A549 (cell line): Measurements from ENCODE around the gene RAPGEF2. TPM values are rescaled to one million over a fixed set of nuclear protein-coding genes. Genes with fewer than 3 reads are reported as not detected.
"Not testable (repeated sequence)": the region's sequence is repeated elsewhere in the genome, so short reads cannot be mapped to it uniquely, and the experiment has no call there.

ENCODE experiments used
- ATAC-seq, 2 experiments: fragments of 200-7000 bp in 1 of 2; fragments of >200 bp in 1 of 2; cut with Nextera tagmentation in 1 of 2; cut with Tn5 transposase in 1 of 2; 3 replicates each; pipeline versions ENCODE4 v1.8.0 to v1.9.1; 2018 to 2020; ENCODE audit warnings: mild to moderate bottlenecking in 1 of 2, moderate library complexity in 1 of 2
- CTCF ChIA-PET: fragments of 300-600 bp; sonication (Branson Sonifier 250); formaldehyde crosslinking; extraction: SDS; loops from one replicate; lab custom pipeline; 2021; ENCODE audit warnings: antibody characterized with exemption, inconsistent platforms; lab: Yijun Ruan, JAX
- POLR2A ChIA-PET: fragments of 350-600 bp; formaldehyde crosslinking; extraction: SDS; loops from one replicate; lab custom pipeline; 2021; ENCODE audit warnings: antibody characterized with exemption, inconsistent platforms; lab: Yijun Ruan, JAX
- DNase-seq, 2 experiments: peaks; one replicate each; pipeline versions ENCODE4 v3.0.0 to v3.0.0-alpha.2; 2011 to 2016; ENCODE audit warnings: low read depth in 1 of 2, low spot score in 1 of 2
- FAIRE-seq: peaks from 2 replicates; lab custom pipeline; 2011; peaks lifted over from hg19 to GRCh38; lab: Jason Lieb, UNC
- H3K27ac ChIP-seq, 2 experiments: fragments of >200 bp; sonication (Bioruptor Twin); formaldehyde crosslinking; 3 replicates each; pipeline ENCODE4 v1.5.1; 2016 to 2017
- H3K4me1 ChIP-seq: fragments of >200 bp; sonication (Bioruptor Twin); formaldehyde crosslinking; 3 replicates; pipeline ENCODE4 v1.6.1; 2016
- H3K4me2 ChIP-seq: fragments of >200 bp; sonication (Bioruptor Twin); formaldehyde crosslinking; 3 replicates; pipeline ENCODE4 v1.6.1; 2016
- H3K4me3 ChIP-seq: fragments of >200 bp; sonication (Bioruptor Twin); formaldehyde crosslinking; 3 replicates; pipeline ENCODE4 v1.5.1; 2016
- H3K9me3 ChIP-seq: fragments of >200 bp; sonication (Bioruptor Twin); formaldehyde crosslinking; 3 replicates; pipeline ENCODE4 v1.6.1; 2016
- ATOH8 ChIP-seq: fragments of 250-450 bp; sonication (Bioruptor Pico); IDR thresholded peaks from 2 replicates; pipeline ENCODE4 v1.5.0; 2020; ENCODE audit warnings: low read depth, mild to moderate bottlenecking, moderate library complexity
- EHMT2 ChIP-seq: fragments of 200-600 bp; sonication (generic); IDR thresholded peaks from 2 replicates; pipeline ENCODE4 v1.6.1; 2016; ENCODE audit warnings: antibody characterized with exemption, low read depth, mild to moderate bottlenecking, moderate library complexity
- EP300 ChIP-seq, 2 experiments: fragments of >200 bp; sonication (Bioruptor Twin); formaldehyde crosslinking; IDR thresholded peaks; 2 replicates in 1 of 2; 3 replicates in 1 of 2; pipeline ENCODE4 v1.6.1; 2016 to 2017
- FOSB ChIP-seq: fragments of 250-450 bp; sonication (Bioruptor Pico); IDR thresholded peaks from 2 replicates; pipeline ENCODE4 v1.5.0; 2020; ENCODE audit warnings: mild to moderate bottlenecking, moderate library complexity
- FOSL2 ChIP-seq, 2 experiments: fragments of 450-650 bp in 1 of 2; fragments of >200 bp in 1 of 2; sonication (Bioruptor Twin) in 1 of 2; formaldehyde crosslinking; IDR thresholded peaks; 2 replicates each; pipeline versions ENCODE4 v1.5.0 to v1.6.1; 2016 to 2020; ENCODE audit warnings: mild to moderate bottlenecking in 1 of 2, moderate library complexity in 1 of 2
- HDAC2 ChIP-seq: fragments of 200-600 bp; sonication (generic); IDR thresholded peaks from 2 replicates; pipeline ENCODE4 v1.6.1; 2016
- HES2 ChIP-seq: fragments of >200 bp; sonication (Bioruptor Twin); formaldehyde crosslinking; IDR thresholded peaks from 2 replicates; pipeline ENCODE4 v1.6.1; 2016
- HEYL ChIP-seq: fragments of 250-450 bp; sonication (Bioruptor Pico); IDR thresholded peaks from 2 replicates; pipeline ENCODE4 v1.8.0; 2021; ENCODE audit warnings: mild to moderate bottlenecking, moderate library complexity
- HOXB13 ChIP-seq: fragments of 250-450 bp; sonication (Bioruptor Pico); IDR thresholded peaks from 2 replicates; pipeline ENCODE4 v1.5.0; 2020; ENCODE audit warnings: low read depth, mild to moderate bottlenecking, moderate library complexity
- HOXB5 ChIP-seq: fragments of 250-450 bp; sonication (Bioruptor Pico); IDR thresholded peaks from 2 replicates; pipeline ENCODE4 v1.5.0; 2020; ENCODE audit warnings: mild to moderate bottlenecking, moderate library complexity
- KDM1A ChIP-seq: fragments of 200-600 bp; sonication (generic); IDR thresholded peaks from 2 replicates; pipeline ENCODE4 v1.6.1; 2016; ENCODE audit warnings: low read depth, mild to moderate bottlenecking
- KDM5A ChIP-seq: fragments of 200-600 bp; sonication (generic); IDR thresholded peaks from 2 replicates; pipeline ENCODE4 v1.6.1; 2016; ENCODE audit warnings: antibody characterized with exemption, mild to moderate bottlenecking
- MAFK ChIP-seq: fragments of 450-650 bp; IDR thresholded peaks from 2 replicates; pipeline ENCODE4 v1.6.1; 2014; ENCODE audit not compliant: partially characterized antibody
- MAZ ChIP-seq: fragments of 150-350 bp; IDR thresholded peaks from 2 replicates; pipeline ENCODE4 v1.6.1; 2014; ENCODE audit warnings: antibody characterized with exemption, low read depth, low read length, borderline replicate concordance
- MYC ChIP-seq: IDR thresholded peaks from 2 replicates; pipeline ENCODE4 v1.6.1; 2012; ENCODE audit warnings: mild to moderate bottlenecking, inconsistent platforms, low read length, improper control_type of control experiment, borderline replicate concordance
- NFE2L2 ChIP-seq: fragments of 150-350 bp; conservative IDR thresholded peaks from 2 replicates; pipeline ENCODE4 v1.6.1; 2014; ENCODE audit warnings: low read length
- NPAS2 ChIP-seq: fragments of 250-450 bp; sonication (Bioruptor Pico); IDR thresholded peaks from 2 replicates; pipeline ENCODE4 v1.8.0; 2022; ENCODE audit warnings: mild to moderate bottlenecking, moderate library complexity, borderline replicate concordance
- POLR2A ChIP-seq: IDR thresholded peaks from 2 replicates; pipeline ENCODE4 v1.6.1; 2012; ENCODE audit warnings: mild to moderate bottlenecking, low read length
- RARB ChIP-seq: fragments of 250-450 bp; sonication (Bioruptor Pico); IDR thresholded peaks from 2 replicates; pipeline ENCODE4 v1.8.0; 2021; ENCODE audit warnings: mild to moderate bottlenecking, moderate library complexity
- RCOR1 ChIP-seq: fragments of 150-350 bp; IDR thresholded peaks from 2 replicates; pipeline ENCODE4 v1.6.1; 2014; ENCODE audit warnings: antibody characterized with exemption, low read length, low read depth
- RFX5 ChIP-seq: fragments of 450-650 bp; IDR thresholded peaks from 2 replicates; pipeline ENCODE4 v1.7.1; 2014; ENCODE audit warnings: antibody characterized with exemption, mild to moderate bottlenecking, moderate library complexity
- SREBF2 ChIP-seq: fragments of 450-650 bp; IDR thresholded peaks from 2 replicates; pipeline ENCODE4 v1.6.1; 2014; ENCODE audit warnings: mild to moderate bottlenecking, moderate library complexity
- TP53 ChIP-seq: fragments of 250-450 bp; sonication (Bioruptor Pico); IDR thresholded peaks from 2 replicates; pipeline ENCODE4 v1.5.0; 2021; ENCODE audit warnings: mild to moderate bottlenecking, moderate library complexity
- ZFP36 ChIP-seq: fragments of 450-650 bp; IDR thresholded peaks from 2 replicates; pipeline ENCODE4 v1.6.1; 2014; ENCODE audit warnings: borderline replicate concordance; ENCODE audit not compliant: partially characterized antibody
- ZNF302 ChIP-seq: fragments of 250-450 bp; sonication (Bioruptor Pico); IDR thresholded peaks from 2 replicates; pipeline ENCODE4 v1.9.0; 2021; ENCODE audit warnings: inconsistent platforms, mild to moderate bottlenecking, moderate library complexity
- WGBS: methylation state at CpG from one replicate; pipeline ENCODE4 v1.1.6; 2017; ENCODE audit errors: missing lambda C conversion rate; 5-methylcytosine and 5-hydroxymethylcytosine counted together
- polyA plus RNA-seq, 4 experiments: library from polyadenylated mRNA; depleted of rRNA in 3 of 4; stranded (reverse); fragments of >200 nt; fragmentation: RNase III in 1 of 4; extraction: RNeasy Plus Mini Kit Qiagen cat#74134 plus additional on column Dnase treatment in 1 of 4; gene quantifications; 2 replicates in 3 of 4; 3 replicates in 1 of 4; pipeline ENCODE4 v1.2.3, GENCODE V29; 2011 to 2017
- TF ChIP-seq, protein P1 (sequence below): fragments of >200 bp; sonication (Bioruptor Twin); formaldehyde crosslinking; IDR thresholded peaks from 3 replicates; pipeline ENCODE4 v1.6.1; 2016
- TF ChIP-seq, protein P2 (sequence below): fragments of 200-600 bp; sonication (generic); IDR thresholded peaks from 2 replicates; pipeline ENCODE4 v1.6.1; 2016; ENCODE audit warnings: antibody characterized with exemption, mild to moderate bottlenecking, moderate library complexity
- TF ChIP-seq, protein P3 (sequence below): IDR thresholded peaks from 2 replicates; pipeline ENCODE4 v1.6.1; 2012; ENCODE audit warnings: low read depth, borderline replicate concordance

The RAPGEF2 gene
- polyA plus RNA-seq, 2 of the 4 experiments (the other 2 are of a cell fraction): 10.7 to 31.8 TPM

GRCh38 chr4:159251580-159251979, 148.7 kb downstream of the RAPGEF2 start:
- H3K4me2 ChIP-seq, DNase-seq, H3K4me3 ChIP-seq, H3K27ac ChIP-seq, ATAC-seq, H3K9me3 ChIP-seq, POLR2A ChIA-PET, FAIRE-seq: not testable (repeated sequence)
- CTCF ChIA-PET: interaction anchor here (1.5 kb wide), 1 partner anchor 48 kb away, joined by 3 read pairs; no protein-coding TSS in a partner anchor
- H3K4me1 ChIP-seq: peaks cover 11% of the 10 kb centered on the region; the same call in 2 of the 3 replicates
- WGBS: 95% methylated on average over 14 of the region's 14 CpGs

DNA sequence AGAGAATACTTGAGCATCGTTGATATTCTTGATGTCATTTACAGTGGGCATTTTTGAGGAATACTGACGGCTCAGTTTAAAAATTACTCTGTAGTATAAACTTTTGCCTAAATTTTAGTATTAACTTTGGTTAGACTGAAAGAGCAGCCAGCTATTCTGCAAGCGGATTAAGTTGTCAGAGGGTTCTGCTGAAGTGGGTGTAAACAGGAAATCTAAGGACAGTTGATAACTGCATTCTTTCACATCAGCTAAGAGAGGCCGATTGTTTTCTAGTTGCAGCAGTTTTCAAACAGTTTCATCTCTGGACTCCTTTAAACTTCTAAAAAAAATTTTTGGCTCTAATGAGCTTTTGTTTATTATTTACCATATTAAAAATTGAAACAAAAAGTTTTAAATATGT, 149.6 kb downstream of the RAPGEF2 start:
- no peak for FAIRE-seq
- H3K4me2 ChIP-seq: no peak overlapping the region
- CTCF ChIA-PET: interaction anchor here (1.0 to 1.5 kb wide), 2 partner anchors 49 to 50 kb away, joined by 3 read pairs; no protein-coding TSS in a partner anchor
- POLR2A ChIA-PET: no interaction called here
- H3K4me3 ChIP-seq: no peak overlapping the region
- DNase-seq: no peak
- H3K27ac ChIP-seq: no peak overlapping the region
- ATAC-seq: no peak
- no peaks in the 10 kb centered on the region for H3K9me3 ChIP-seq
- WGBS: 93% methylated on average over 4 of the region's 4 CpGs
- TF ChIP-seq RFX5: no peak
- no peak for TF ChIP-seq MAFK
- no peak for TF ChIP-seq HDAC2
- no peak for TF ChIP-seq MYC
- TF ChIP-seq ZNF302 (CRISPR knock-in tag): no peak
- no peak for TF ChIP-seq FOSL2 (IDR thresholded peaks at IDR 0.05)
- TF ChIP-seq FOSL2 (CRISPR knock-in tag; IDR thresholded peaks at IDR 0.05): no peak
- TF ChIP-seq, protein P1, sequence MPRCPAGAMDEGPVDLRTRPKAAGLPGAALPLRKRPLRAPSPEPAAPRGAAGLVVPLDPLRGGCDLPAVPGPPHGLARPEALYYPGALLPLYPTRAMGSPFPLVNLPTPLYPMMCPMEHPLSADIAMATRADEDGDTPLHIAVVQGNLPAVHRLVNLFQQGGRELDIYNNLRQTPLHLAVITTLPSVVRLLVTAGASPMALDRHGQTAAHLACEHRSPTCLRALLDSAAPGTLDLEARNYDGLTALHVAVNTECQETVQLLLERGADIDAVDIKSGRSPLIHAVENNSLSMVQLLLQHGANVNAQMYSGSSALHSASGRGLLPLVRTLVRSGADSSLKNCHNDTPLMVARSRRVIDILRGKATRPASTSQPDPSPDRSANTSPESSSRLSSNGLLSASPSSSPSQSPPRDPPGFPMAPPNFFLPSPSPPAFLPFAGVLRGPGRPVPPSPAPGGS: no peak
- TF ChIP-seq EHMT2: no peak
- no peak for TF ChIP-seq HEYL (CRISPR knock-in tag)
- TF ChIP-seq KDM5A: no peak
- no peak for TF ChIP-seq TP53
- TF ChIP-seq KDM1A: no peak
- TF ChIP-seq HOXB5 (CRISPR knock-in tag): no peak
- no peak for TF ChIP-seq MAZ
- TF ChIP-seq HOXB13 (CRISPR knock-in tag): no peak
- no peak for TF ChIP-seq NPAS2 (CRISPR knock-in tag)
- TF ChIP-seq FOSB (CRISPR knock-in tag): no peak
- H3K4me1 ChIP-seq: peaks cover 11% of the 10 kb centered on the region; the same call in 2 of the 3 replicates

DNA sequence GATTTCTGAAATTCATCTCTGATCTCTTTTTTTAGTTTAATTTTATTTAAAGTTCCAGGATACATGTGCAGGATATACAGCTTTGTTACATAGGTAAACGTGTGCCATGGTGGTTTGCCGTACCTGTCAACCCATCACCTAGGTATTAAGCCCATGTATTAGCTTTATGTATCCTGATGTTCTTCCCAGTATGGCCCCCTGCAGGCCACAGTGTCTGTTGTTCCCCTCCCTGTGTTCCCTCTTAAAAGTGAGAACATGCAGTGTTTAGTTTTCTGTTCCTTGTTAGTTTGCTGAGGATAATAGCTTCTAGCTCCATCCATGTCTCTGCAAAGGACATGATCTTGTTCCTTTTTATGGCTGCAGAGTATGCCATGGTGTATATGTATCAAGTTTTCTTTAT, 153.2 kb downstream of the RAPGEF2 start:
- DNase-seq: no peak
- no peak for ATAC-seq
- no peak for FAIRE-seq
- no peaks in the 10 kb centered on the region for H3K4me1 ChIP-seq
- no peak overlapping the region for H3K4me2 ChIP-seq
- ChIA-PET POLR2A (no interaction called here), CTCF (no interaction called here)
- H3K27ac ChIP-seq: no peak overlapping the region
- no peaks in the 10 kb centered on the region for H3K9me3 ChIP-seq
- no peak overlapping the region for H3K4me3 ChIP-seq
- WGBS: 87% methylated on average over 2 of the region's 2 CpGs
- TF ChIP-seq SREBF2 (no peak), RCOR1 (no peak), RFX5 (no peak), HES2 (no peak), EHMT2 (no peak), ATOH8 (CRISPR knock-in tag) (no peak), MAZ (no peak), EP300 (IDR thresholded peaks at IDR 0.05) (no peak), POLR2A (no peak), ZFP36 (no peak), NFE2L2 (no peak), RARB (CRISPR knock-in tag) (no peak), FOSB (CRISPR knock-in tag) (no peak)
- TF ChIP-seq, protein P2, sequence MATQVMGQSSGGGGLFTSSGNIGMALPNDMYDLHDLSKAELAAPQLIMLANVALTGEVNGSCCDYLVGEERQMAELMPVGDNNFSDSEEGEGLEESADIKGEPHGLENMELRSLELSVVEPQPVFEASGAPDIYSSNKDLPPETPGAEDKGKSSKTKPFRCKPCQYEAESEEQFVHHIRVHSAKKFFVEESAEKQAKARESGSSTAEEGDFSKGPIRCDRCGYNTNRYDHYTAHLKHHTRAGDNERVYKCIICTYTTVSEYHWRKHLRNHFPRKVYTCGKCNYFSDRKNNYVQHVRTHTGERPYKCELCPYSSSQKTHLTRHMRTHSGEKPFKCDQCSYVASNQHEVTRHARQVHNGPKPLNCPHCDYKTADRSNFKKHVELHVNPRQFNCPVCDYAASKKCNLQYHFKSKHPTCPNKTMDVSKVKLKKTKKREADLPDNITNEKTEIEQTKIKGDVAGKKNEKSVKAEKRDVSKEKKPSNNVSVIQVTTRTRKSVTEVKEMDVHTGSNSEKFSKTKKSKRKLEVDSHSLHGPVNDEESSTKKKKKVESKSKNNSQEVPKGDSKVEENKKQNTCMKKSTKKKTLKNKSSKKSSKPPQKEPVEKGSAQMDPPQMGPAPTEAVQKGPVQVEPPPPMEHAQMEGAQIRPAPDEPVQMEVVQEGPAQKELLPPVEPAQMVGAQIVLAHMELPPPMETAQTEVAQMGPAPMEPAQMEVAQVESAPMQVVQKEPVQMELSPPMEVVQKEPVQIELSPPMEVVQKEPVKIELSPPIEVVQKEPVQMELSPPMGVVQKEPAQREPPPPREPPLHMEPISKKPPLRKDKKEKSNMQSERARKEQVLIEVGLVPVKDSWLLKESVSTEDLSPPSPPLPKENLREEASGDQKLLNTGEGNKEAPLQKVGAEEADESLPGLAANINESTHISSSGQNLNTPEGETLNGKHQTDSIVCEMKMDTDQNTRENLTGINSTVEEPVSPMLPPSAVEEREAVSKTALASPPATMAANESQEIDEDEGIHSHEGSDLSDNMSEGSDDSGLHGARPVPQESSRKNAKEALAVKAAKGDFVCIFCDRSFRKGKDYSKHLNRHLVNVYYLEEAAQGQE: no peak
- TF ChIP-seq, protein P3, sequence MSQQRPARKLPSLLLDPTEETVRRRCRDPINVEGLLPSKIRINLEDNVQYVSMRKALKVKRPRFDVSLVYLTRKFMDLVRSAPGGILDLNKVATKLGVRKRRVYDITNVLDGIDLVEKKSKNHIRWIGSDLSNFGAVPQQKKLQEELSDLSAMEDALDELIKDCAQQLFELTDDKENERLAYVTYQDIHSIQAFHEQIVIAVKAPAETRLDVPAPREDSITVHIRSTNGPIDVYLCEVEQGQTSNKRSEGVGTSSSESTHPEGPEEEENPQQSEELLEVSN: no peak
